ENCODE data around the gene JAK1. TPM values are rescaled to one million over a fixed set of nuclear protein-coding genes. Genes with fewer than 3 reads are reported as not detected.

The JAK1 gene
- 100 to 1,000 TPM in 5 of 9 donors, 10 to 100 TPM in 4; 58.0 to 155 (median 107) TPM for total RNA-seq
- polyA plus RNA-seq, result 10 to 100 TPM; 23.4 to 59.5 (median 32.9) TPM
- long read RNA-seq, donor 1, full-length matches to known transcripts, result 2 of 11 reads
- long read RNA-seq, donor 1, partial matches to known transcripts, result 9 of 11 reads
- long read RNA-seq, donor 1, other reads (novel, unspliced or antisense), result 0 of 11 reads
- long read RNA-seq, donor 2, full-length matches to known transcripts, result 4 of 4 reads
- long read RNA-seq, donor 2, partial matches to known transcripts, result 0 of 4 reads
- long read RNA-seq, donor 2, other reads (novel, unspliced or antisense), result 0 of 4 reads
- long read RNA-seq, donor 3, full-length matches to known transcripts, result 2 of 2 reads
- long read RNA-seq, donor 3, partial matches to known transcripts, result 0 of 2 reads
- long read RNA-seq, donor 3, other reads (novel, unspliced or antisense), result 0 of 2 reads
- long read RNA-seq, donor 4, full-length matches to known transcripts, result 3 of 49 reads
- long read RNA-seq, donor 4, partial matches to known transcripts, result 42 of 49 reads
- long read RNA-seq, donor 4, other reads (novel, unspliced or antisense), result 4 of 49 reads
- long read RNA-seq, donor 5, full-length matches to known transcripts, result 132 of 191 reads
- long read RNA-seq, donor 5, partial matches to known transcripts, result 34 of 191 reads
- long read RNA-seq, donor 5, other reads (novel, unspliced or antisense), result 25 of 191 reads
- long read RNA-seq, donor 6, full-length matches to known transcripts, result 4 of 47 reads
- long read RNA-seq, donor 6, partial matches to known transcripts, result 36 of 47 reads
- long read RNA-seq, donor 6, other reads (novel, unspliced or antisense), result 7 of 47 reads
- long read RNA-seq, donor 7, full-length matches to known transcripts, result 1 of 1 reads
- long read RNA-seq, donor 7, partial matches to known transcripts, result 0 of 1 reads
- long read RNA-seq, donor 7, other reads (novel, unspliced or antisense), result 0 of 1 reads
- long read RNA-seq, donor 8, full-length matches to known transcripts, result 5 of 12 reads
- long read RNA-seq, donor 8, partial matches to known transcripts, result 7 of 12 reads
- long read RNA-seq, donor 8, other reads (novel, unspliced or antisense), result 0 of 12 reads
- long read RNA-seq, donor 9, full-length matches to known transcripts, result 8 of 8 reads
- long read RNA-seq, donor 9, partial matches to known transcripts, result 0 of 8 reads
- long read RNA-seq, donor 9, other reads (novel, unspliced or antisense), result 0 of 8 reads
- long read RNA-seq, donor 10, full-length matches to known transcripts, result 3 of 3 reads
- long read RNA-seq, donor 10, partial matches to known transcripts, result 0 of 3 reads
- long read RNA-seq, donor 10, other reads (novel, unspliced or antisense), result 0 of 3 reads

DNA sequence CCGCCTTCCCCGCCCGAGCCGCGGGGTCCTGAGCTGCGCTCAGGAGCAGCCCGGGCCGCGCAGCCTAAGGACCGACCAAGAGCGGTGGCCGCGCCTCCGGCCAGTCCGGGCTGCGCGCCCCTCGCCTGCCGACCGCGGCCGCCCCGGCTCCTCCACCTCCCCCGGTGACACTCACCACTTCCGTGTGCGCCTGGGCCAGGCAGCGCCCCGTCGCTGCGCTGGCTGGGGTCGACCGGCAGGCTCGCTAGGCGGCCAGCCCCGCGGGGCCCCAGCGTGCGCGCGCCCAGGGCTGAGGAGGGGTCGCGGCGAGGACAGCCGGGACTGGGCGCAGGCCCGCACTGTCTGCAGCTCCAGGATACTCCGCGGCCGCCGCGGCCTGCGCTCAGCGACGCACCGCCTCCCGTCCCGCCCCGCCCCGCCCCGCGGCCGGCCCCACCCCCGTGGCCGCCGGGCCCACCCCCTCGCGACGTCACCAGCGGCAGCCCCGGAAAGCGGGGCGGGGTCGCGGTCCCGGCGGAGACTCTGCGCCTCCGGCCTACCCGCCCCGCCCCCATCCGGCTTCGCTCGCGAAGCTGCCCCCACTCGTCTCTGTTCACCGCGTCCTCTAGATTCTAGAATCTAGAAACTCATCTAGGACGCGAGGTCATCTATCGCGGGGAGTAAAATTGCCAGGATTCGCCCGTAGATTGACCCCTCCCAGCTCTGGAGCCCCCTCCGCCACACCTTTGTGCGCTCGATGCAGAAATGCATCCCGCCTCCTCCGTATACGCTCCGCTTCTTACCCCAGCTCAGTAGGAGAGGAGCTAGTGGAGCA lies at the start of gene JAK1:
Gene JAK1, minus strand, starts transcription at position 392 of the 814 bp plus-strand sequence. CDS start 80,285 bp downstream, outside the sequence.
- H3K9me3 ChIP-seq (replicated peaks in 1 of 3), result no peaks in the 10 kb centered on the region
- peaks cover 10 to 19% of the 10 kb centered on the region in 2 donors for H3K4me1 ChIP-seq (replicated peaks in 1 of 2)
- TF ChIP-seq, protein P1, sequence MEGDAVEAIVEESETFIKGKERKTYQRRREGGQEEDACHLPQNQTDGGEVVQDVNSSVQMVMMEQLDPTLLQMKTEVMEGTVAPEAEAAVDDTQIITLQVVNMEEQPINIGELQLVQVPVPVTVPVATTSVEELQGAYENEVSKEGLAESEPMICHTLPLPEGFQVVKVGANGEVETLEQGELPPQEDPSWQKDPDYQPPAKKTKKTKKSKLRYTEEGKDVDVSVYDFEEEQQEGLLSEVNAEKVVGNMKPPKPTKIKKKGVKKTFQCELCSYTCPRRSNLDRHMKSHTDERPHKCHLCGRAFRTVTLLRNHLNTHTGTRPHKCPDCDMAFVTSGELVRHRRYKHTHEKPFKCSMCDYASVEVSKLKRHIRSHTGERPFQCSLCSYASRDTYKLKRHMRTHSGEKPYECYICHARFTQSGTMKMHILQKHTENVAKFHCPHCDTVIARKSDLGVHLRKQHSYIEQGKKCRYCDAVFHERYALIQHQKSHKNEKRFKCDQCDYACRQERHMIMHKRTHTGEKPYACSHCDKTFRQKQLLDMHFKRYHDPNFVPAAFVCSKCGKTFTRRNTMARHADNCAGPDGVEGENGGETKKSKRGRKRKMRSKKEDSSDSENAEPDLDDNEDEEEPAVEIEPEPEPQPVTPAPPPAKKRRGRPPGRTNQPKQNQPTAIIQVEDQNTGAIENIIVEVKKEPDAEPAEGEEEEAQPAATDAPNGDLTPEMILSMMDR (IDR thresholded peaks at IDR 0.05), result peak in 2 of 6 experiments; percentile 8 to 47
- peak; percentile 86 to 92 for TF ChIP-seq POLR2A (IDR thresholded peaks at IDR 0.05)
- peak within 1 kb of the TSS; percentile 56 to 97 (median 94) for H3K27ac ChIP-seq
- DNase-seq, result peak; percentile 82 to 91 (median 87)
- no peaks in the 10 kb centered on the region for H3K27me3 ChIP-seq
- 0 to 2% (median 1%) methylated on average over 15 to 100 of the region's 100 CpGs for WGBS, 4 donors
- no peaks in the 10 kb centered on the region for H3K36me3 ChIP-seq (replicated peaks in 1 of 2)
- intact Hi-C loops (cut with DNase I), result loop anchor here (5.0 to 10.0 kb wide), 2 partner anchors 72 to 74 kb away; no protein-coding TSS in a partner anchor
- H3K4me3 ChIP-seq, result peak within 1 kb of the TSS; percentile 37 to 95 (median 74)

DNA sequence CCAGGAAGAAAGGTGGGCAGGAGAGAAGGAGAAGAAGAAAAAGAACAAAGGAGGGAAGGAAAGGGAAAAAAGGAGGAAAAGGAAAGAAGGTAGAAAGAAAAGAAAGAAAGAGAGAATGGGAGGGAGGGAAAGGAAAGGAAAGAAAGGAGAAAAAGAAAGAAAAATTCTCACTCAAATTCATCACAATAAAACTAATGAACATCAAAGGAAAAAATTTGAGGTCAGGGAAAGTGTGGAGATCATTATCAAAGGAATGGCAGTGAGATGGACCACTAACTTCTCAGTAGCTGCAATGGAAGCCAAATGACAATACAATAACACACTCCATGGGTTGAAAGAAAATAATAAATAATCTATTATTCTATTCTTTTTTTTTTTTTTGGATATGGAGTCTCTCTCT lies 48.0 kb upstream of the JAK1 start:
- intact Hi-C loops (cut with DNase I), result no loop called here
- Histone ChIP-seq H3K4me3 (no peak overlapping the region), H3K36me3 (replicated peaks in 1 of 2) (no peaks in the 10 kb centered on the region), H3K9me3 (replicated peaks in 1 of 3) (no peaks in the 10 kb centered on the region), H3K27me3 (no peaks in the 10 kb centered on the region), H3K4me1 (replicated peaks in 1 of 2) (no peaks in the 10 kb centered on the region), H3K27ac (no peak overlapping the region)
- TF ChIP-seq, protein P1 (IDR thresholded peaks at IDR 0.05), result no peak
- TF ChIP-seq POLR2A (IDR thresholded peaks at IDR 0.05), result no peak
- no peak for DNase-seq

- WGBS, 4 donors, result 96 to 100% (median 99%) methylated on average over 1 to 2 of the region's 2 CpGs
- no peak for TF ChIP-seq POLR2A (IDR thresholded peaks at IDR 0.05)
- TF ChIP-seq, protein P1 (IDR thresholded peaks at IDR 0.05), result no peak
- intact Hi-C loops (cut with DNase I), result no loop called here
These were observed 45.6 kb upstream of the JAK1 start for GRCh38 chr1:65011983-65012382.

More at GRCh38 chr1:65011983-65012382, 45.6 kb upstream of the JAK1 start:
- DNase-seq, result no peak
- no peaks in the 10 kb centered on the region for H3K27me3 ChIP-seq
- H3K27ac ChIP-seq, result no peak overlapping the region
- peaks cover 2 to 5% of the 10 kb centered on the region in 2 donors for H3K4me1 ChIP-seq (replicated peaks in 1 of 2)
- H3K4me3 ChIP-seq, result no peak overlapping the region
- H3K36me3 ChIP-seq (replicated peaks in 1 of 2), result no peaks in the 10 kb centered on the region
- no peaks in the 10 kb centered on the region for H3K9me3 ChIP-seq (replicated peaks in 1 of 3)
